Measurements from ENCODE around the gene LRRC75A. TPM values are rescaled to one million over a fixed set of nuclear protein-coding genes. Genes with fewer than 3 reads are reported as not detected.

LRRC75A gene
- total RNA-seq, 2 donors from 2014 or later = 5.2 to 25.8 TPM

GRCh38 chr17:16493531-16494046, 1.6 kb upstream of the LRRC75A start:
- no peaks in the 10 kb centered on the region for H3K36me3 ChIP-seq
- no peaks in the 10 kb centered on the region for H3K9me3 ChIP-seq
- intact Hi-C loops (cut with DNase I) = no loop called here
- DNase-seq (ENCODE audit: low spot score) = no peak
- TF ChIP-seq POLR2AphosphoS5 (IDR thresholded peaks at IDR 0.05) = no peak
- TF ChIP-seq CTCF (IDR thresholded peaks at IDR 0.05) = no peak
- no peak for TF ChIP-seq POLR2A (IDR thresholded peaks at IDR 0.05)
- WGBS = 86% methylated on average over 5 of the region's 5 CpGs
- no peaks in the 10 kb centered on the region for H3K4me1 ChIP-seq (replicated peaks)
- no peak overlapping the region for H3K27ac ChIP-seq
- no peaks in the 10 kb centered on the region for H3K27me3 ChIP-seq (replicated peaks; ENCODE audit: insufficient read depth)
- H3K4me3 ChIP-seq = no peak overlapping the region

GRCh38 chr17:16492613-16493530, 879 bp upstream of the LRRC75A start:
- Histone ChIP-seq H3K9me3 (no peaks in the 10 kb centered on the region), H3K4me1 (replicated peaks) (no peaks in the 10 kb centered on the region), H3K4me3 (peak overlapping the region; percentile 51 to 55), H3K36me3 (no peaks in the 10 kb centered on the region), H3K27me3 (replicated peaks; ENCODE audit: insufficient read depth) (no peaks in the 10 kb centered on the region), H3K27ac (no peak overlapping the region)
- DNase-seq (ENCODE audit: low spot score) = no peak
- WGBS = 83% methylated on average over 27 of the region's 27 CpGs
- no peak for TF ChIP-seq POLR2A (IDR thresholded peaks at IDR 0.05)
- TF ChIP-seq CTCF (IDR thresholded peaks at IDR 0.05) = no peak
- TF ChIP-seq POLR2AphosphoS5 (IDR thresholded peaks at IDR 0.05) = no peak
- intact Hi-C loops (cut with DNase I) = no loop called here

DNA sequence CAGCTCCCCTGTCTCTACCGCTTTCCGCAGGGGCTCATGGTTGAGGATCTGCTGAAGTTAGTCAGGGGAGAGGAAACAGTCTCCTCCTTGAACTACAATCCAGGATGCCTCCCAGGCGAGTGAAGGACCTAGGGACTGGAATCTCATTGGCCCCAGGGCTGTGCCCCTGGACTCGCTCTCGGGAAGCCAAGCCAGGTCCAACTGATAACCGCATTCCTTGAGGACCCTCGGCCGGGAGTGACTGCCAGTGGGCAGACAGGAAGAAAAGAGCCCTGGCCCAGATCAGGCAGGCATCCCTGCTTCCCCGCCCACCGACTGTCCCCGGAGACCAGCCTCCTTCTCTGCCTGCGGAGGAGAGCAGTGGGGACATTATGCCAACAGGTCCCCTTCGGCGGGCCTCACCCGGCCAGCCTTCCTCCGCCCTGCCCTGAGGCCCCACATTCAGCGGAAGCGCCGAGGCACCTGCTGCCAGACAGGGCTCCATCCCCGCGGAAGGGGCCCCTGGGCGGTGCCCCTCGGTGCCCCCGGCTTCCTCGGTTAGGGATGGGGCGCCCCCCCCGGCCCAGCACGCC, 776 bp downstream of the LRRC75A start:
- no peaks in the 10 kb centered on the region for H3K27me3 ChIP-seq (replicated peaks; ENCODE audit: insufficient read depth)
- H3K27ac ChIP-seq = no peak overlapping the region
- H3K4me1 ChIP-seq (replicated peaks) = peaks cover 5% of the 10 kb centered on the region
- DNase-seq (ENCODE audit: low spot score) = no peak
- TF ChIP-seq CTCF (IDR thresholded peaks at IDR 0.05) (no peak), POLR2A (IDR thresholded peaks at IDR 0.05) (no peak), POLR2AphosphoS5 (IDR thresholded peaks at IDR 0.05) (no peak)
- 11% methylated on average over 25 of the region's 28 CpGs for WGBS
- H3K9me3 ChIP-seq = no peaks in the 10 kb centered on the region
- H3K4me3 ChIP-seq = peak overlapping the region; percentile 51 to 55
- intact Hi-C loops (cut with DNase I) = no loop called here
- no peaks in the 10 kb centered on the region for H3K36me3 ChIP-seq

- Histone ChIP-seq H3K36me3 (no peaks in the 10 kb centered on the region), H3K4me1 (replicated peaks) (peaks cover 5% of the 10 kb centered on the region), H3K4me3 (no peak overlapping the region), H3K27me3 (replicated peaks; ENCODE audit: insufficient read depth) (no peaks in the 10 kb centered on the region), H3K27ac (no peak overlapping the region), H3K9me3 (no peaks in the 10 kb centered on the region)
- intact Hi-C loops (cut with DNase I) = no loop called here
- 86% methylated on average over 3 of the region's 3 CpGs for WGBS
- TF ChIP-seq CTCF (IDR thresholded peaks at IDR 0.05) = no peak
- TF ChIP-seq POLR2AphosphoS5 (IDR thresholded peaks at IDR 0.05) = no peak
- TF ChIP-seq POLR2A (IDR thresholded peaks at IDR 0.05) = no peak
- DNase-seq (ENCODE audit: low spot score) = no peak
These were observed 2.6 kb downstream of the LRRC75A start for GRCh38 chr17:16489431-16489830.

Data from prostate gland (tissue), 2 donors.